IPS DF 4.7 (cell line): ENCODE measurements around the gene EHD3.
A peak's percentile ranks its signal among the peaks of the same experiment; 100 is the strongest.

Source experiments
- DNase-seq: peaks from one replicate; pipeline ENCODE4 v3.0.0-alpha.2; 2013; ENCODE audit warnings: low spot score; ENCODE audit errors: extremely low read depth

The EHD3 gene

DNA sequence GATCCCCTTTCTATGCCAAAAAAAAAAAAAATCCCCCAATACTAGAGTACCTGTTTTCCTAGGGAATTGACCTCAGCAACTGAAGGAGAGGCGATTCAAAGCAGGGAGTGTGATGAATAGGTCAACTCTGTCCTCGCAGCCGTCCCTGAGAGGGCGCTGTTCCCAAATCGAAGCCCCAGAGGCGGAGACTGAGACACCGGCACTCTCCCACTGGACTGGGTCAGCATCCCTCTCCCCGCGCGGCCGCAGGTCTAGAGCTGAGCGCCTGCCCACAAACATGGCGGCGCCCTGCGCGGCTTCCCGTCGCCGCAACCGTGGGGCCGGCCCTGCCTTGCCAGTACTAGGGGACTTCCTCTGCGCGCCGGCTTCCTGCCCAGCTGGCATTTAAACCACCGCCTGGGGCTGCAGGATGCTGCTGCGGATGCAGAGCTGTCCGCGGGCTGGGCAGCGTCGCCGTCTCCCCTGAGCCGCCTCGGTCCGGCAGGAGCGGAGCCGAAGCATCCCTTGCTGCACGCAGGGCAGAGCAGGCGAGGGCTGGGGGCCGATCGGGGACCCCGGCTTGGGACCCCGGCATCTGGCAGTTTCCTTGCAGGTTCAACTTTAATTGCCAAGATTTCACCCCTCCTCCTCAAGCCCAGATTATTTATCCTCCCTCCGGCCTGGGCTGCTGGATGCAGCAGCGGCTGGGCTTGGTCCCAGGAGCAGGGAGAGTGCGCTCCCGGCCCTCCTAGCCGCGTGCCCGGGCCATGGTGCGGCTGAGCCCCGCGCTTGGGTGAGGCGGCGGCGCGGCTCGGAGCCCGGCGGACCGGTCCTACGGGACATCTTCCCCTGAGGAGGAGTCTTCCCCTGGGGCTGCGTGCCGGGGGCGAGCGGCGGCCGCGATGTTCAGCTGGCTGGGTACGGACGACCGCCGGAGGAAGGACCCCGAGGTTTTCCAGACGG, at the start of gene EHD3:
TSS of gene EHD3 (plus strand) at position 412 of the 942 bp plus-strand sequence. CDS start at position 882, 470 bp downstream.
- DNase-seq, result peak; percentile 75

DNA sequence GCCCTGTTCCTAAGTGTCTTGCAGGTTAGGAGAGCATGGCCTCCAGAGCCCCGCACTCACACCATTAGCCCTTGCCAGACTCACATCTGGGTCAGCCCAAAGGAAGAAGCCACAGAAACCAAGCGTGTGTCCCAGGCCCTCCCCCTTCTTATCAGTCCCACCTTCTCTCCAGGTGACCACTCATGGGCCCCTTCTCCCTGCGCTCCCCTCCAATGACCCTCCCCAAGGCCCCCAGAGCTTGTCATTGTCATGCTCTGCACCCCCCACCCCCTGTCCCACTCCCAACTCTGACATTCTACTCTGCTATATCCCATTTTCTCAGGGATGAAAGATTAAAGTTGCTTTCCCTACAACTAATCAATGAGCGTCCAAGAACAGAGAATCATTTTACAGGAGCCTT, 46.8 kb upstream of the EHD3 start:
- DNase-seq, result no peak

DNA sequence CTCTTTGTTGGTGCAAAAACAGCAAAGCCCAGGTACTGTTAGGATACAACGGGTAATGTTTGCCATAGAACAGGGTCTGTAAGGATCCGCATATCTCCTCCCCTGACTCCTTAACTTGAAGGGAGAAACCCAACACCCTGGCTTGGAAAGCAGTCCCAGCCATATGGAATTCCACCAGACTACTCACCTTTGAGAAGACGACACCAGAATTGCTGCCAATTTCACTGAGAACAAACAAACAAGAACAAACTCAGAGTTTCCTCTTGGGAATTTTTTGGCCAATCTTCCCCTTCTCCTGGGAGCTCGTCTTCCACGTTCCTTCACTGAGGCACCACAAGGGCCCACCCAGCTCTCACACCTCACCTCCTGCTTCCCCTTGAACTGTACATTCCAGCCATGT, 45.8 kb upstream of the EHD3 start:
- no peak for DNase-seq

DNA sequence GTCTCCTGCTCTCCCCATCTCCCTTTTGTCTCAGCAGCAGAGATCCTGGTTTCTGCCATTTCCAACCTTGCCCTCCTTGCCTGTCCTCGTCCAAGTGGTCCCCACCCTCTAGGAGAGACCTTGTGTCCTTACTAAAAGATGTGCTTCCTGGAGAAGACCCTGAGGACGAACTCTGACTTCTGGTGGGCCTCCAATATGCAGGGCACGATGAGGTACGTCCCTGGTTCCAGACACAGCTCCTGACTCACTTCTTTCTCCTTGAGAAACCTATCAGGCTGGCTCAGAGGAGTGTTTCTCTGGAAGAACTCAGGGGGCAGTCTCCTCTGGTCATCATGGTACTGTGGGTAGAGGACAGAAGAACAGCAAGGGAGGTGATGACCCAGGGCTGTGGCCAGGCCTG, 44.8 kb upstream of the EHD3 start:
- DNase-seq, result no peak

DNA sequence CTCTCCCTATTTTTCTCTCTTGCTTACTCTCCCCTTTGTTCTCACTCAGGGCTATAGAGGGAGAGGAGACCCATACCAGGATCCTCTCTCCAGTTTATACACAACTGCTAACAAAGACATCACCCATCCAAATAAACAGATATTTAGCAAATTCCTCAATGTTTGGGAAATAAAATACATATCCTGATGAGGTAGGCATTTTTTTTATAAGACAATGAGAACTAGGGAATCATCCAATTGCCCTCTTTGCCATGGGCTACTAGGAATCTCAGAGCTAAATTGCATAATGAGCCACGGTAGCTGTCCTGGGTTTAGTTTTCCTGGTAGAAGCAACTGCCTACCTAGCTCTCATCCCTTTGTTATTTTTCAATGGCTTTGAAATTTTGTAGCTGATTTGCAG, 43.8 kb upstream of the EHD3 start:
- no peak for DNase-seq

DNA sequence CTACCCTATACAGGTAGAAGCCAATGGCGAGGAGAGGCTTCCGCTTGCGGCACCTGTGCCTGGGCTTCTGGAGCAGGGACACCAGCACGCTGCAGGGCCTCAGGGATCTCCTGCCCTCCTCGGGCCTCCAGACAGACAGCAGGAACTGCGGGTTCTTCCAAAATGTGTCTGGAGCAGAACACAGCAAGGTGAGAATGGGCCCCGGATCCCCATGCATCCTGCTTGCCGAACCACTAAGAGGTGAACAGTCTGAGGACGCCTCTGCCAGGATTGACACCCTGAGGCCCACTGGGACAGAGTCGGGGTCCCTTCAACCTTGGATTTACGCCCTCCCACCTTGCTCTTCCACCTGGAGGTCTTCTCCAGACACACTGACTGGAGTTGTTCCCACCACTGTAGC, 42.0 kb upstream of the EHD3 start:
- DNase-seq, result no peak

DNA sequence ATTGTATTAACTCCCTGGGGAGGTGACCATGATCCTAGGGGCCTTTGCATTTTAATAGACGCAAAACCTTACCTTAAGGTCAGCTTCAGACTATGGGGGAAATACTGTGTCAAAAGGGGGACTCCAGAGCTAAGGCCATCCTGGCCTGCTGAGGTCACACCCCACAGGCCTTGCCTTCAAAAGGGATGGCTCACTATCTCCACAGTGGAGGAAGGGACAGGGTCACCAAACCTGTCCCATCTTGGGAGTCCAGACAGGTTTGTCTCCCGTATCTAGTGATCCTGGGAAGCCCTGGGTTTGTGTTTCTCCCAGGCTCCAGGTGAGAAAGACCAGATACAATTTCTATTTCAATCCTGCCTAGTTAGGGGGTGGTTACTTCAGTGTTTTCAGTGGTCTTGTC, 41.6 kb upstream of the EHD3 start:
- DNase-seq, result no peak

DNA sequence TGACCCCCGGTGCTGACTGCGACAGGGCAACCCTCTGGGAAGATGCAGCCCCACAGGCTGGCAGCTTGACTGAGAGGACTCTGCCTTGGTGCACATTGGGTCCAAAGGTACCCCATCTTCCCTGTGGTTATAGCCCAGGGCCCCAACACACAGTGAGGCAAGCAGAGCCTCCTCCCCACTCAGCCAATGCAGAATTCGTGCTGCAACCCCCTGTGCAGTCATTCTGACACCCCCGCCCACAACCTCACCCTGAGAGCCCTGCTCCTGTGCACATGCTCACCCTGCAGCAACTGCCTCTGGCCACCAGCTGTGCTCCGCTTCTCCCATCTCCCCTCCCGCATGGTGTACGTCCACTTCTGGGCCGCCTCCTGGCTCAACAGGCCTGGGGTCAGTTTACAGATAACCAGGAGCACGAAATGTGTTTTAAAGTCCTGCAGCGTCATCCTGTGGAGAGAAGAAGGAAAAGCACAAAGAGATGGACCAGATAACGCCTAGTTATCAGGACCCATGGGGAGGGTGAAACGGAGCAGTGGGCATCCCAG, 41.0 kb upstream of the EHD3 start:
- DNase-seq, result no peak

DNA sequence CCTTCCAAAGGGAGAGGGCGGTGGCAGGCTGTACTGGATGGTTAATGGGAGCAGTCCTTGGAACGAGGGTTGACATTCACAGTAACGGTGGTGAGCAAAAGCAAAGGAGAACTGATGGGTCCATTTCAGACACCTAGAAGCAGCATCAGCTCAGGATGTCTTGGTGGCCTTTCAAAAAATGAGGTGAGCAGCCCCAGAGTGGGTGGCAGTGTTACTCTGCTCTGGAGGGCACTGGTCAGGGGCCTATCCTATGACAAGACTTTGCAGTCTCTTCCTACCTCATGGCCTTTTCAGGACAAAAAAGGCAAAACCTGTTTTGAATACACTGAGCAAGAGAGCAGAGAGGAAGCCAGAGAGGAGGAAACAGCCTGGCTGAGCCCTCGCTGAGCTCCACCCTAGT, 40.1 kb upstream of the EHD3 start:
- DNase-seq, result no peak

DNA sequence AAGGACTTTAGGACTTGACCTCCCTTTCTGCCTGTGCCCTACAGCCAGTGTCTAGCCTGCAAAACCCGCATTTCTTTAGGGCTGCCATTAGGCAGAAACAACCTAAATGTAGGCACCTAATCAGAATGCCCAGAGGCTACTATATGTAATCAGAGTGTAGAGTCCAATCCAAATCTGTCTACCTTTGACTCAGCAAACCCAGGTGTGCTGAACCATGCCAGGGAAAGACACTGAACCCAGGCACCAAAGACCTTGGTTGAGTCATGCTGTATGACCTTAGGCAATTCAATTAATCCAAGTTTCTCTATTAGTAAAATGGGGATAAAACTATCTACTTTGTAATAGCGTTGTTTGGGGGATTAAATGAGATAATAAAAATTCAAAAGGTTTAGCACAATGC, 37.3 kb upstream of the EHD3 start:
- no peak for DNase-seq

DNA sequence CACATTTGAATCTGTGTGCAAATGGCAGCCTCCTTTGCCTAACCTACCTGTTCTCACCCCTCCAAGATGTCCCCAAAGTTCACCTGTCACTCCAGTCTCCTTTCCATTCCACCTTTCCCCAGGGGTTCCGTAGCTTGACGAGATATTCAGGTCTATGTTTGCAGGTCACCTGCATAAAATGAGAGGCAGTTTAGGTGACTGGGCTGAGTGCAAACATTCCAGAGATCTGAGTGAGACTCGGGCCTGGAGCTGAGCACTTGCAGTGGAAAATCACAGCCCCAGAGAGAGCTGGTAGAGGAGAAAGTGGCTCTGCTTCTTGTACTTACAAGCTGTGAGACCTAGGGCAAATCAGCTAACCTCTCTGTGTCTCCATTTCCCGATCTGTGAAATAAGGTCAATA, 36.8 kb upstream of the EHD3 start:
- DNase-seq, result no peak

DNA sequence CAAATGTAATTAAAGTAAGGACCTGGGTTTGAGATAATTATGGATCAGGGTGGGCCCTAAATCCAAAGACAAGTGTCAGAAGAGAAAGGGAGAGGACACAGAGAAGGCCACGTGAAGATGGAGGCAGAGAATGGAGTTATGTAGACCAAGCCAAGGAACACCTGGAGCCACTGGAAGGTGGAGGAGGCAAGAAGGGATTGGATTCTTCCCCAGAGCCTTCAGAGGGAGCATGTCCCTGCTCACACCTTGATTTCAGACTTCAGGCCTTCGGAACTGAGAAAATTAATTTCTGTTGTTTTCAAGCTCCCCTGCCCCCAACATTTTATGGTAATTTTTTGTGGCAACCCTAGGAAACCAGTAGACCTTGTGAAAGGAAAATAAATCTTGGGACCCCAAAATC, 36.3 kb upstream of the EHD3 start:
- DNase-seq, result no peak

DNA sequence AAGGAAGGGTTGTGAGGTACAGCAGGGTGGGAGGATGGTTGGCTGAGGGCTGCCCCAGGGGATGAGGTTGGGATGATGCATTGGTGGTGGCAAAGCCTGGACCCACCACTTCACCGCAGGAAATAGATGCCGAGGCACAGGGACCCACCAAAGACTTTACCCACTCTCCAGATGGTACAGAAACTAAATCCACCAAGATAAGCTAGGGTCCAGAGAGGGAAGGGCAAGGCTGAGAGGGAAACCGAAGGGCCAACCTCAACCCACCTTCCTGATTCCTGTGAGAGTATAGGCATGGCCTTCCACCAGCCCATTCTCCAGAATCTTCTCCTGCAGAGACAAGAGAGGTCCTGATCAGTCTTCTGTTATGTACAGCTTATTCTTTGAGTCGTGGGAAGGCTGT, 34.7 kb upstream of the EHD3 start:
- no peak for DNase-seq

DNA sequence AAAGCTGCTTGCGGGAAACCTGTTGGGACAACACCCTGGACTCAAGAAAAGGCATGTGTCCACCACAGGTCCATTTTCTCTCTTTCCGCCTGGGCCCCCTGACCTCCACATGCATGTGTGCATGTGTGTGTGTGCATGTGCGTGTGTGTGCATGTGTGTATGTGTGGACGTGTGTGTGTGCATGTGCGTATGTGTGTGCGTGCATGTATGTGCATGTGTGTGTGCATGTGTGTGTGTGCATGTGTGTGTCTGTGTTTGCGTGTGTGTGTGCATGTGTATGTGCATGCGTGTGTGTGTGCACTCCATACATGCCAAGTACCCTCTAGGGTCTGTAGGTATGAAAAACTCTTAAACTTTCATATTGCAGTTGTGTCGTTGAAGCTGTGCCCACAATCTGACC, 33.0 kb upstream of the EHD3 start:
- DNase-seq, result no peak

DNA sequence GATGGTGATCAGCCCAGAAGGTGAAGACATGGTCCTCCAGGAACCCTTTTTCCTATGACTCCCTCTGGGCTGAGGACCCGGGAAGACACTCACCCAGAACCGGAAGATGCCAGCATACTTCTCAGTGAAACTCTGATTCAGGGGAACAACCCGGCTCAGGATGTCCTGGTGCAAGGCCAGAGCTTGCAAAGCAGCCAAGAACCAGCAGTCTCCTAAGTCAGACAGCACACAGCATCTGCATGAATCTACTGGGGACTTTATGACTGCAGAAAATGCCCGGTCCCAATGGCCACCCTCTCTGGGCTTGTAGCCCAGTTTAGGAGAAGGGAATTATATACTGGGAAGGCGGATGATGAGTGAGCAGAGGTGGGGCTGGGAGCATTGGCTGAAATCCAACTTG, 31.9 kb upstream of the EHD3 start:
- DNase-seq, result no peak

DNA sequence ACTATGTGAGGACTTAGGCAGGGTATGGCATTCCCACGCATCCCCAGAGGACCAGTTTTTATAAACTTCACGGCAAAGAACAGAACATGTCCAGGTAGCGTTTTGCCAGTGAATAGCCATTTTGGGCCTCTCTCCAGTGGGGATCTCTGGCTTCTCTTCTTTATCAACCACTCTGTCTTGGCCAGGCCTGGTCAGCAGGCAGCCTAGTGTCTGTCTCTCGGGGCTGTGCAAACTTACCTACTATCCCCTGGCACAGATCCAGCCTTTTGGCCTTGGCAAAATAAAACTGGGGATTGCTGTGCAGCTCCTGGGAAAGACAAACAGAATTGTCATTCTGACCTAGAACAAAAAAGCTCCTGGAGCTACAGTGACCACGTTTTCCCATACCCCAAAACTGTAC, 31.1 kb upstream of the EHD3 start:
- no peak for DNase-seq

DNA sequence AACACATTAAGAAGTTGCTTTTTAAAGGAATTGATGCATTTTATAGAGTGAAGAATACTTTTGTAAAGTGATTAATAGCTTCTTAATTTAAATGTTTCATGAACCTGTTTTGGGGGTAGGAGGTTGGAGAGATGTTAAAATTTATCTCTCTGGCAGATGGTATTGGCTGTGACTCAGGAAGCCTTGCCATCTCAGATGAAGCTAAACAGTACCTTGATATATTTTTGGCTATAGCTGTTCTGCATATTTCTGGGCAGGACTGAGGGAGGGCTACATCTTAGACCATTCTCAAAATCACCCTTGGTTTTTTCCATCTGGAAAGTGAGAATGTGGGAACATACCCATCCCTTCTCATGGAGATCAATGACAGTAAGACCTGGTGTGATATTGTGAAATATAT, 30.0 kb upstream of the EHD3 start:
- no peak for DNase-seq

DNA sequence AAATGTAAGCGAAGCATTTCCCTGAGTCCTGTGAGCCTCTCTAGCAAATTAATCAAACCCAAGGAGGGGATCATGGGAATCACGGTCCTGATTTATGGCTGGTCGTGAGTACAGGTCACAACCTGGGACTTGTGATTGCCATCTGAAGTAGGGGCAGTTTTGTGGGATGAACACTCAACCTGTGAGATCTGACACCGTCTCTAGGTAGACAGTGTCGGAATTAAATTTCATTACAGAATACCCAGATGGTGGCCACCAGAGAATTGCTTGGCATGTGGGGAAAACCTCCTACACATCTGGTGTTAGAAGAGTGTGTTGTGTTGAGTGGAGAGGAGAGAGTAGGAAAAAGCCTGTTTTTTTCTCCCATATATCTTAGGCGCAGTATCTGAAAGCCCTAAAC, 29.2 kb upstream of the EHD3 start:
- DNase-seq, result no peak

DNA sequence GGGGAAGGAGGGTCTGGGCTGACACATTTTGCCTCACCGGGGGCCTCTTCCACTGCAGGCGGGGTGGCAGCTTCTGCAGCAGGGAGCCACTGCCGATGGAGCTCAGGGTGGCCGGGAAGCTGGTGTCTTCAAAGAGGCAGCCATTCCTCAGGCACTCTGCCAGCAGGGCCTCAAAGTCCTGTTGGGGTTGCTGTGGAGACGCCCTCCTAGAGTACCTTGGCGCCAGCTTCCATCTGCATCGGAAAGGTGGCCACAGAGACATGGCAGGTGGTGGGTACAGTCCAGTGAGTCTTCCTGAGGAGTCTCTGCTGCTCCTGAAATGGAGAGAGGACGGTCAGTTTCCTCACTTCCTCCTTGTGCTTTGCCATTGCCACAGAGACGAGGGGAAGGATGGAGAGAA, 28.8 kb upstream of the EHD3 start:
- DNase-seq, result no peak

DNA sequence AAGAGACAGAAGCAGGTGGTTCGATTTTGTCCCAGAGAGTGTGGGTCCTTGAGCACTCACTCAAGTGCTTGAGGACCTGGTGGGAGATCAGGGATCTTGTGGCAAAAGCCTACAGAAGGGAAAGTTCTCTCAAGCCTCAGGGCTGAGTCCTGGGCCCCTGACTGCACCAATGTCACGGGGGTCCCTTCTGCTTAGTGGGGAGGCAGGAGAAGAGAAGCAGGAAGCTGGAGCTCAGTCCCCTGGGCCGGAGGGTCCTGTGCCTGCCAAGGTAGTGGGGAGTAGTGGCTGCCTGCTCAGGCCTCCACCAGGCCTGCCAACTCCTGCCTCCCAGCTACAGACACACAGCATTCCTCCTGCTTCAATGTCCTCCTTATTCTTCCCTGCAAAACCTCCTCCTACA, 28.3 kb upstream of the EHD3 start:
- DNase-seq, result no peak

DNA sequence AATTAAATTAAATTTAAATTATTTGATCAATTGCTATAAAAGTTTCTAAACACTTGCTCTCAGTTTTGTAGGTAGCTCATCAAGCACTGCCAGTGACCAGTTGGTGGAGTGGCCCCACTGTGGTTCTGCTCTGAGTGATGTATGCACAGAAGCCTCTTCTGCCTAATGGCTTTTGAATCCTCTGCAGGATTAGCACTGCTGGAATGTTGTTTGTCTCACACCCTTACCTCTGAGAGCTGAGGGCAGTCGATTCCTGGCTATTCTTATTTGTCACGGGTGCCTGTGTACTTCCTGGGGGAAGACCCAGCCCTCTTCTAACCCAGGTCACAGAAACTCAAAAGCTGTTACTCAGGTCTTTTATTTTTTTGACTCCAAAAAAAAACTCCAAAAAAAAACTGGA, 26.2 kb upstream of the EHD3 start:
- no peak for DNase-seq

DNA sequence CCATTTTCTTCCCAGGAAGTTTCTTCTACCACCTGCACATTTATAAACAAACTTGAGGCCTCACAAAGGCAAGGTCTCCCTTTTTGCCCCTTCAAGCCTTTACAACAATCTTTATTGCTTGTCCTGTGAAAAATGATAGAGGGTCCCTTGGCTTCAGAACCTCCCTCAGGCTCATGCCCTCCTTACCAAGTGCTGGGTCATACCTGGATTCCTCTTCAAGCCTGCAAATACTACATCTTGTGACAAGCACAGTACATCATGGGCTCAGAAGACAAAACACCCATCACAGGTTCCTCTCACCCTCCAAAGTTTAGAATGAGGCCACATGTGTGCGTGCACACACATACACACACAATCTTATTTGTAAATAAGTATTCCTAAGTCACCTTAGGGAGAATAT, 25.7 kb upstream of the EHD3 start:
- DNase-seq, result no peak
